ENCODE measurements around the gene WDR20.

Gene WDR20

GRCh38 chr14:102201353-102201738, 61.6 kb downstream of the WDR20 start:
- no peak for DNase-seq

- no peak for DNase-seq
Measured at GRCh38 chr14:102201776-102202175, 62.1 kb downstream of the WDR20 start.

DNA sequence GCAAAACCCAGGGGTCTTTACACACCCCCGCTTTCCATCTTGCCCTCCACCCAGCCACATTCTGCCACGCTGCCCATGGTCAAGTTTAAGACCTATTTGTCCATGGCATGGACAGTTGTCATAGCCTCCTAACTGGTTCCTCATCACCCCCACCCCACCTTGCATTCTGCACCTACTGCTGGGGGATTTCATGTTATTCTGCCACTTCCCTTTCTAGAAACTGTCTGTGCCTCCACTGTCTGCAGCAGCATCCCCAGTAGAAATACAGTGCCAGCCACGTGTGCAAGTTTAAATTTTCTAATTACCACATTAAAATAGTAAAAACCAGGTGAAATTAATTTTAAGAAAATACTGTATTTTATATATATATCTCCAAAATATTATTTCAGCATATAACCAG, 63.2 kb downstream of the WDR20 start:
- no peak for DNase-seq

DNA sequence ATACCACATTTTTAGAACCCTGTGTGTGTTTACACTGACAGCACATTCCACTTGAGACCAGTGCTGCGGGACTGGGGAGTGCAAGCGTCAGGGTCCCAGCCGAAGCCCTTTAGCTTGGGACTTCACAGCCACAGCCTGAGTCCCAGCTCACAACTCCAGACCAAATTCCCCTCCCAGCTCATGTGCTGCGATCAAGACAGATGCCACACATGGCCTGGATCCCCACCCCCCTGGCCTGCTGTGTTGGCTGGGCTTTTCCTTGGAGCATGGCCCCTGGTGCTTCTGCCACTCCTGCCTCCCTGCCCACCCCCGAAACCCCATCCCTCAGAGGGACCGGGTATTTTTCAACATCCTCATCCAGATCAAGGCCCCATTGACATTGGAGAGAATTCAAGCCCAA, 63.7 kb downstream of the WDR20 start:
- DNase-seq: no peak

- DNase-seq: no peak
Measured at GRCh38 chr14:102205560-102205959, 65.9 kb downstream of the WDR20 start.

GRCh38 chr14:102206918-102207317, 67.2 kb downstream of the WDR20 start:
- no peak for DNase-seq

DNA sequence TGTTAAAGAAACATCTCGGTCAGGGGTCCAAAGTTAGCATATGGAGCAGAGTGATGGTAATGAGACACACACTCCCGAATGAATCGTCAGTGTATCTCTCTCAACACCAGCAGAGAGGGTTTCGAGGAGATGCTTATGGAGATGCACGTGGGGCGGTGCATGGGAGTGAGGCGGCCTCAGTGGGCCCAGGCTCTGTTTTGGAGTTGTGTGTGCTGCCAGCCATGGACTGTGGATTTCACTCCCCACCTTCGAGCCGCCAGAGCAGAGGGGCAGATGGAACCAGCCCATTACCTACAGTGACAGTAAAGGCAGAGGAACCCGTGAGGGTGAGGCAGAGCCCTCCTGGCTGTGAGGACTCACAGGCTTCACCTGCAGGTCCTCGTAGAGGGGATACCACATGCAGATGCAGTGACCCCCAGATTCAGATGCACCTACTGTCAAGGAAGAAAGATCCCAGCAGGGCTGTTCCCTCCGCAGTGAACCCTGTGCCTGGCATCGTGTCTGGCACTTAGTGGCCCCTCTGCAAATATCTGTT, 68.2 kb downstream of the WDR20 start:
- no peak for DNase-seq

GRCh38 chr14:102208741-102209140, 69.0 kb downstream of the WDR20 start:
- DNase-seq: no peak

DNA sequence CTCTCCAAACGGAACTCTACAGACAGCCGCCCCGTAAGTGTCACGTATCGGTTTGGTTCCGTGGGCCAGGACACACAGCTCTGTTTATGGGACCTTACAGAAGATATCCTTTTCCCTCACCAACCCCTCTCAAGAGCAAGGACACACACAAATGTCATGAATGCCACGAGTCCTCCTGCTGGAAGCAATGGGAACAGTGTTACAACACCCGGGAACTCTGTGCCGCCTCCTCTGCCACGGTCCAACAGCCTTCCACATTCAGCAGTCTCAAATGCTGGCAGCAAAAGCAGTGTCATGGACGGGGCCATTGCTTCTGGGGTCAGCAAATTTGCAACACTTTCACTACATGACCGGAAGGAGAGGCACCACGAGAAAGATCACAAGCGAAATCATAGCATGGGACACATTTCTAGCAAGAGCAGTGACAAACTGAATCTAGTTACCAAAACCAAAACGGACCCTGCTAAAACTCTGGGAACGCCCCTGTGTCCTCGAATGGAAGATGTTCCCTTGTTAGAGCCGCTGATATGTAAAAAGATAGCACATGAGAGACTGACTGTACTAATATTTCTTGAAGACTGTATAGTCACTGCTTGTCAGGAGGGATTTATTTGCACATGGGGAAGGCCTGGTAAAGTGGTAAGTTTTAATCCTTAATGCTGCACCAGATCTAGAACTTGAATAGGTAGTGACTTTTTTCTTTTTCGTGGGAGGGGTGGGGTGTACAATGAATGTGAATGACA, 69.7 kb downstream of the WDR20 start:
- no peak for DNase-seq

DNA sequence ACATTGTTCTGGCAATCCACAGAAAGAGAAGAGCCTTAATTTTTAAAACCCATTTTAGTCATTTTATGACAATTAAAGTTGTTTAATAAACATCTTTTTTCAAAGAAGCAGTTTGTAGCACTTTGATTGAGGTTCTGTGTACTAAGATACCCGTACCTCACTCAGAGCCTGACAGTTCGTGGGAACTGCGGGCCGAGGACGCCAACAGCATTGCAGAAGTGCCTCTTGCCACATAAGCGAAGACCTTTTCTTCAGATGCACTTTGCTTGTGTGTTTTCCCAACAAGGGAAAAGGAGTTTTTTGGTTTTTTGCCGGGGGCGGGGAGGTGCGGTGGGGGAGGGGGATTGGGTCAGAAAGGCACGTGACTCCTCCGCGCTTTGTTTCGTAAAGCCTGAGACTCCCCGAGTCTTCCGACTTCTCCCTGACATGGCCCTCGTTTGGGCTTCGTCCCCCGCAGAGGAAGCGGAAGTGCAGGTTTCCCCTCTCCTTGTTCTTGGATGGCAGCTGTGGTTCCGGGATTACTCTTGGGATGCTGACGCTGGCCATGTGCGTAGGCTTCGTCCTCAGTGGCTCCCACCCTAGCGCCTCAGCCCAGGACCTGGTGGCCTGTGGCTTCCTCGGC, 70.8 kb downstream of the WDR20 start:
- DNase-seq: no peak

DNA sequence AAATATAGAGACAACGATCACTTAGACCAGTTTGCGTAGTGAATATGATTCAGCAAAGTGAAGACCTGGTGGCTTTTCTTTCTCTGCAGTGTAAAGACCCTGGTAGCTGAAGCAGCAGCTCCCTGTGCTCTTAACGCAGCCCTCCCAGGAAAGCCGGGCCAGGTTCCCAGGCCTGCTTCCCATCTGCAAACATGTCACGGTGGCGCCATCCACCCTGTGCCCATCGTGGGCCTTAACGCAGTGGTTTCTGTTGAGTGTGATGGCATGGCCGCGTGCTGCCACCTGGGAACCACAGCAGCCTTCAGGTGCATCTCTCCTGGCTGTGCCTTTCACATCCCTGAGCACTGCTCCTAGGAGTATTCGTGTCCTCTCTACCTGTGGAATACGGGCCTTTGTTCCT, 71.5 kb downstream of the WDR20 start:
- DNase-seq: no peak

- no peak for DNase-seq
Measured at GRCh38 chr14:102212356-102212755, 72.7 kb downstream of the WDR20 start.

DNA sequence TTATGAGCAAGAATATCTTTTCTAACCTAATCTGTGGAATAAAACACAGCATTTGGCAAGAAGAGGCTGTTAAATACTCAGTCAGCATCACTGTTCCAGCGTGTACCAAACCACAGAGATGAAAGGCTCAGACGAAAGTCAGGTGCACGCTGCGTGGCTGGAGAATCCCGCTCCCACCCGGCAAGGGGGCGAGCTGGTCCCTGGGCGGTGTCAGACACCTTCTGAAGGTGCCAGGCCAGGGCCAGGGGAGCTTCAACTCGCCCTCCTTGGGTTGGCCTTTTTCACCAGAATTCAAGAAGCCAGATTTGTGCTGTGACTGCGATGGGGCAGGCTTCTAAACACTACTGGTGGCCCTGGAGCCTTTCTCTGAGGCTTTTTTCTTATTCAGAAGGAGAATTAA, 73.1 kb downstream of the WDR20 start:
- no peak for DNase-seq

GRCh38 chr14:102213470-102213869, 73.8 kb downstream of the WDR20 start:
- no peak for DNase-seq

DNA sequence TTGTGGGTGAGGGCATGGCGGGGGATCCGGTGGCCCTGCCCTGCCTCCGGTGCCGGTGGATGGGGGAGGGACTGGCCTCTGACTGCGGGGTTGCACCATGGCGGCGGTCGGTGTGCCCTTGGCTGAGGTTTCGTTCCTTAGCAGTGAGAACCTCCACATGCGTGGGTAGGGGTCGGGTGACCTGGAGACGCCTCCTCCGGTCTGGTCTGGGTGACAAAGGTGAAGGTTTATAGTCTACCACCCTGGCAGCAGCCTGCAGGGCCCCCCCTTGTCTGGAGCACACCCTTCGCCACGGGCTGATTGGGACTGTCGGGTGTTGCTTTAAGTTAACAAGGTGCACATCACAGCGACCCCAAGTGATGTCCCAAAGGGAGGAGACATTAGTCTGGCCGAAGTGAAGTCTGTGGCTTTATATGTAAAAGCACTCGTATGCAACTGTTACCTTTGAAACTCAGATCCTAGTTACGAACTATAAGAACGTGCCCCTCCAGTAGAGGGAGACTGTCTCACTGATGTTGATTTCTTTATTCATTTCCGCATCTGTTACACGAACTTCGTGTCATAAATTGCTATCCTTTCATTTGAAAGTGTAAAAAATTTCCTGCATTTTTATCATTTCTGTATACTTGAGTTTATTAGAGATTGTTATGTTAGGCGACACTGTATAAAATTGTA, 74.4 kb downstream of the WDR20 start:
- DNase-seq: no peak

DNA sequence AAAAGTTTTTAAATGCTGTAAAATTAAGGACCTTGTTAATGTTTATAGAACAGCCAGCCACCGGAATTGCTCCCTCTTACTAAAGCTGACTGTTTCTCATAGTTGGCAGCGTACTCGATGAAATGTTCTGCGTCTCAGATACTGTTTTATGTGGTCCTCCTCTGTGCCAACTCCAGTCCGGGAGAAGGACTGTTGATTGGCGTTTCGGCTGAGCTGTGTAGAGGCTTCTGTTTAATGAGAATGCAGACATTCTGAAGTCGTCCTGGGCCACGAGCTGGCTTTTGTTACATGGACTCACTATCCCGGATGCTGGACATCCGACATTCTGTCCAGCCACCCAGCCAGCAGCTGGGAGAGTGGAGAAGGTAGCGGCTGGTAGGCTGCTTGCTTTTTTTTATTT, 75.4 kb downstream of the WDR20 start:
- no peak for DNase-seq

DNA sequence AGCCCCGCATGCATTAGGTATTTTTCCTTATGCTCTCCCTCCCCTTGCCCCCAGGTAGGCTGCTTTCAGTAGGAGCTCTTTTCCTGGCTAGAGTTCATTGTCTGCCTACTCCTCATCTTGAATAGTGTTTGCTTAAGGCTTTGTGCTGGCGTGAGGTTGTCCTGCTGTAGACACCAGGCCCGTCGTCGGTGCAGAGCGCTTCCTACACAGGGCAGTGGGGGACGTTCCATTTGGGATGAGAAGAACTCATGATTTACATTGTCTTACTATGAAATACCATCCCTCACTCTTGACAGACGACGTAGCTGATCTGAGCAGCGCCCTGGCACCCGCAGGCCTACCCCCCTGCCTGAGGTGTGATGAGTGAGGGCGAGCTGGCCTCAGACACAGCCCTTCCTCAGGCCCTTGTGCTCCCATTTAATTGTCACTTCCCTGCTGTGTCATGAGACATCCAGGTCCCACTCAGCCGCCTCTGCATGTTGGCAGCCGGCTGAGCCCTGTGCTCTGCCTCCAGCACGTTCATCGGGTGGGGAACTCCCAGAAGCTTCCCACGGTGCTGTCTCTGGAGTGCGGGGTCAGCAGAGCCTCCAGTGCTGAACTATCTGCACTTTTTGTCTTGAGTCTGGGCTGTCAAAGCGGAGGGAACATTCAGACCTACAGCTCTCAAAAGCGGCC, 76.0 kb downstream of the WDR20 start:
- DNase-seq: no peak

DNA sequence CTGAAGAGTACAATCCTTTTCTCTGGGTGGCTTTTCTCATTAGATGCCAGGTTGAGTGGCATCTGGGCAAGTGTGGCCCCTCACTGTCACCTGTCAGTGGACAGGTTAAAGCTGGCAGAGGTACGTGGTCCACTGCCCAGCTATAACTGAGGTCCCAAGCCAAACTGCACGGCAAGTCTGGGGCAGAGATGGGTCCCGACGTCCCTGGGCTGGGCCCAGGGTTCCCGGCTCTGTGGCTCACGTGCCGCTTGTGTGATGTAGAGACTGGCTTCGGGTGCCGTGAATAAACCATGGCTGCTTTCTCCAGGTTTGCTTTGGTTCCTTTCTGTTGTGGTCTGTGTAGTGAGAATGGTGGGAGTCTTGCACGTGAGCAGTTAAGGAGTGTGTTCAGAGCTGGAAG, 77.7 kb downstream of the WDR20 start:
- no peak for DNase-seq

- DNase-seq: no peak
Measured at GRCh38 chr14:102217987-102218421, 78.3 kb downstream of the WDR20 start.

- DNase-seq: no peak
Measured at GRCh38 chr14:102218688-102219087, 79.0 kb downstream of the WDR20 start.

DNA sequence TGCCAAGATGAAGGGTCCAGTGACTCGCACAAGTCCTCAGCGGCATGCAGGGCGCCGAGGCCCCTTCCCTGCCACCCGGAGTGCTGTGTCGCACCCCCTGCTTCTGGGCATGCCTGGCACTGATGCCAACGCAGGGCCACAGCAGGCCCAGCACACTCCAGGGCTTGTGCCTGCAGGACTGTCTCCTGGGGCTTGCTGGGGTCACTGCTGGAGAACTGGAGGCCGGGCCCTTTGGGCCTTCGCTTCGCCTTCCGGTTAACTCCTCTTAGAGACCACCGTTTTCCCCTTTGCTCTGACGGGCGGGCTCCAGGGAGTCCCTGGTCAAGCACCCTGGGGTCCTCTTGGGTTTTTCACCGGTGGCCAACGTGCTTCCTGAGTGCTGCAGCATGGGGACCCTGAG, 79.6 kb downstream of the WDR20 start:
- no peak for DNase-seq

DNA sequence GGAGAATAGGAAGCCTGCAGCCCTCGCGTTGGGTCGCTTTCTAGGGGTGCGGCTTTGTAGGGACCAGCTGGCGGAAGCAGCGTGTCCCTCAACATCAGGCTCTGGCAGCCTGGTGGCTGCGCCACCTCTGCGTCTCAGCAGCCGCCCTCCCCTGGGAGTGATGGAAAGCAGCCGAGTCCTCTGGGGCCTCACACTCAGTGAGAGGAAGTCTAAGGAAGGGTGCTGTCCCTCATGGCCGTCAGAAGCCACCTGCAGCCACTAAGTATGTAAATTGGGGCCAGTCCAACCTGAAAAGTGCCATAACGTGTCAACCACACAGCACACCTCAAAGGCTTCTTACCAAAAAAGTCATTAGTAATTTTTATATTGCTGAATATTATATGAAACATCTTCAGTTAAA, 80.3 kb downstream of the WDR20 start:
- DNase-seq: no peak

DNA sequence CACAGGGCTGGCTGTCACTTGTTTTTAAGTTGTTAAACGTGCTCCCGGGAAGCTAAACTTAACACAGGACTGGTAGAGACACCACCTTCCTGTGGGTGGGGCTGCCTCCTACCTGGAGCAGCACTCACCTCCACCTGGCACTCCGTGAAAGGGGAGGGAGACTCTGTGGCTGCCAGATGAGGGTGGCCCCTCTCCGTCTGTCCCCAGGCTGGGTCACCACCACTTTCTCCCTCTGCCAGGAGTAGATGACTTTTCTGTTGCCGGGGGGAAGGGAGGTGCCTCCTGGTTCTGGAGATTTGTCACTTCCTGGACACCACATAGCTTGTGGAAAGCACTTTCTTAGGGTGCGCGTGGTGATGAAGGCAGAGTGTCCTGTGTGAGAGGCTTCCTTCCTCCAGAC, 81.3 kb downstream of the WDR20 start:
- no peak for DNase-seq

All from NCI-H1930 (cell line).